GM12872 (cell line): ENCODE data around the gene FAM219A.

ENCODE experiments used
- TF ChIP-seq, protein P1 (sequence below): IDR thresholded peaks from 3 replicates; pipeline ENCODE4 v1.5.1; 2011; ENCODE audit warnings: low read depth, mild to moderate bottlenecking, low read length, moderate library complexity; ENCODE audit not compliant: insufficient read depth

FAM219A gene

DNA sequence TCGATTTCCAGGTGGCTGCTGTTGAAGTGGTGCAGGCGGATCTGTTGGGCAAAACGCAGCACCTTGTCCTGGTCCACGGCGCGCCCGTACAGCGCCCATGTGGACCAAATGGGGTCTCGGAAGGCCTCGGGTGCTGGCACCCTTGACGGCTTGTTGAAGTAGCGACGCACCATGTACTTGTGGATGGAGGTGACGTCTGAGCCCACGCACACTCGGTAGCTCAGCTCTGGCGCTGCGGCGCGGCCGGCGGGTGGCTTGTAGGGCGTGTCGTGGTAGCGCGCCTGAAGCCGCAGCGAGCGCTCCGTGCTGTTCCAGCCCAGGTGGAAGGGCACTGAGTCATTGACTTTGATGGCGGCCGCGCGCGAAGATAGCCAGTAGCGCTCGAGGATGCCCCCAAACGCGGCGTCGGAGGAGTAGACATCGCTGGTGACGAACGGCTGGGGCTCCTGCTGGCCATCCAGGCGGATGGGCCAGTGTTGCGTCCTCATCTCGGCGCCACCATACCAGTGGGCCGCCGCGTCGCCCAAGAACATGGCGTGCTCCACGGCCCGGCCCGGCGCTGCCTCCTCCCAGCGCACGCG, 86.4 kb downstream of the FAM219A start:
- TF ChIP-seq, protein P1, sequence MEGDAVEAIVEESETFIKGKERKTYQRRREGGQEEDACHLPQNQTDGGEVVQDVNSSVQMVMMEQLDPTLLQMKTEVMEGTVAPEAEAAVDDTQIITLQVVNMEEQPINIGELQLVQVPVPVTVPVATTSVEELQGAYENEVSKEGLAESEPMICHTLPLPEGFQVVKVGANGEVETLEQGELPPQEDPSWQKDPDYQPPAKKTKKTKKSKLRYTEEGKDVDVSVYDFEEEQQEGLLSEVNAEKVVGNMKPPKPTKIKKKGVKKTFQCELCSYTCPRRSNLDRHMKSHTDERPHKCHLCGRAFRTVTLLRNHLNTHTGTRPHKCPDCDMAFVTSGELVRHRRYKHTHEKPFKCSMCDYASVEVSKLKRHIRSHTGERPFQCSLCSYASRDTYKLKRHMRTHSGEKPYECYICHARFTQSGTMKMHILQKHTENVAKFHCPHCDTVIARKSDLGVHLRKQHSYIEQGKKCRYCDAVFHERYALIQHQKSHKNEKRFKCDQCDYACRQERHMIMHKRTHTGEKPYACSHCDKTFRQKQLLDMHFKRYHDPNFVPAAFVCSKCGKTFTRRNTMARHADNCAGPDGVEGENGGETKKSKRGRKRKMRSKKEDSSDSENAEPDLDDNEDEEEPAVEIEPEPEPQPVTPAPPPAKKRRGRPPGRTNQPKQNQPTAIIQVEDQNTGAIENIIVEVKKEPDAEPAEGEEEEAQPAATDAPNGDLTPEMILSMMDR, result no peak

DNA sequence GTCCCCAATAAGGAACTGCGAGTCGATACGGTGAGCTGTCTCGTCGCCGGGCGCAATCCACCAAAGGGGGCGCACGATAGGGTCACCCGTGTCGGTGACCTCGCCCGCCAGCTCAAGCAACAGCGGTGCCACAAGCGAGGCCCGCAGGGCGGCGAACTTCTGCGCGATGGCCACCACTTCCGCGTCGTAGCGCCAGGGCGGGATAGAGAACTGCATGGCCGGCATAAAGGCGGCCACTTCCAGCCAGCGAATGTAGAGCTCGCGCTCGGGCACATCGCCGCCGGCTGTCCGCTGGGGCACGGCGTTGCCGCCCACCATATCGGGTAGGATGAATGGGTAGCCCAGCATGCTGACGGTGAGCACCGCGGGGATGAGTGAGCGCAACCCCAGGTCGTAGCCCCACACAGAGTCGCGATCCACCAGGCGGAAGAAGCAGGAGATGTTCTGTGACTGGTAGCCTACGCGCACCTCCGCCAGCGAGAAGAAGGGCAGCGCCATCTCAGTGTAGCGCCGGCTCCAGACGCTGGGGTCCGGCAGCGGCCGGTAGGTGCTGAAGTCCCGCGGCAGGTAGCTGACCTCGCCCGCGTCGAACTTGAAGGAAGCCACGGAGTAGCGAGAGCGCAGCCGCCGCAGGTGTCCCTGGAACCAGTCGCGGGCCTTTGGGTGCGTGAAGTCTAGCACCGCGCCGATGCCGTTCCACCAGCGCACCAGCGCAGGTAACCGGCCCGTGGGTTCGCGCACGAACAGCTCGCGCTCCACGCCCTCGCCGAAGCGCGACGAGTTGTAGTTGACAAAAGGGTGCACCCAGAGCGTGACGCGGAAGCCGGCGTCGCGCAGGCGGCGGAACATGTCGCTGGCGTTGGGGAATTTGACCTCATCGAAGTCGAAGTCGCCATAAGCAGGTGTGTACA, 87.1 kb downstream of the FAM219A start:
- TF ChIP-seq, protein P1, result no peak

DNA sequence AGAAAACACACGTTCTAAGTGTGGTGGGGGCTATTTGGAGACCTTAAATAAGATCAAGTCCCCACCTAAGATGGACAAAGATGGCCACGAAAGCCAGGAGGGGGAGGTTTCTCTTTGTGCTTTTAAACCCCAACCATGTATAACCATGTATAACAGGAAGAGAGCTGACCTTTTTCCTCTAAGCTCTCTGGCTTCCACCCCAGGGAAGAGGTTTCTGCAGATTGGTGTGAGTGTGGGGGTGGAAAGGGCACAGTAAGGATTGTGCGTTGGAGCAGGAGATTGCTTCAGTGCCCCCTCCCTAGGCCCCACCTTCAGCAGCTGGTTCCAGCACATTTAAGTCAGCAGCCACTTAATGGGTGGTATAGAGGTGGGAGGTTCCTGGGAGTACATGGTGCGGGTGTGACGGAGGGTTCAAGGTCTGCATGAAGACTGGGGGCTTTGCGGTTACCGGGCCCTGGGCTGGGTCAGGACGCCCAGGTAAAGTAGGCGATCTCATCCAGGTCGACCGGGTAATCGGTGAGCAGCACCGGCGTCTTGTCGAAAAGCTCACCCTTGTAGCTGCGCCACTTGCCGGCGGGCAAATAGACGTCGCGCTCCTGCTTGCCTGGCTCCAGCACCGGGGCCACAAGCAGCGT, 87.9 kb downstream of the FAM219A start:
- TF ChIP-seq, protein P1, result no peak

DNA sequence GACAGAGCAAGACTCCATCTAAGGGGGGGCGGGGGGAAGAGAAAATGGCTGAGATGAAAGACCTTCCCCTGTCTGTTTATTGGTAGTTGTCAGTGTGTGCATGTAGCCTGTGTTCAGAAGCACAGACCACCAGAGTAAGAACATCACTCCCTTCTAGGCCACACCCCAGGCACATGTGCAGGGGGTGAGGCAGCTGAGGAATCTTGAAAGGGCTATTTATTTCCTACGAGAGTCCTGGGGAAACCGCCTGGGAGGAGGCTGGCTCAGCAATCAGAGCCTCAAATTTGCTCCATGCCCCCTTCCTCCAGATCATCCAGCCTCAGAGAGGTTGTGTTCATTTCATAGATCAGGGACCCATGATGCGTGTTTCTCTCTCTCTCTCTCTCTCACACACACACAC, 88.7 kb downstream of the FAM219A start:
- TF ChIP-seq, protein P1, result no peak

DNA sequence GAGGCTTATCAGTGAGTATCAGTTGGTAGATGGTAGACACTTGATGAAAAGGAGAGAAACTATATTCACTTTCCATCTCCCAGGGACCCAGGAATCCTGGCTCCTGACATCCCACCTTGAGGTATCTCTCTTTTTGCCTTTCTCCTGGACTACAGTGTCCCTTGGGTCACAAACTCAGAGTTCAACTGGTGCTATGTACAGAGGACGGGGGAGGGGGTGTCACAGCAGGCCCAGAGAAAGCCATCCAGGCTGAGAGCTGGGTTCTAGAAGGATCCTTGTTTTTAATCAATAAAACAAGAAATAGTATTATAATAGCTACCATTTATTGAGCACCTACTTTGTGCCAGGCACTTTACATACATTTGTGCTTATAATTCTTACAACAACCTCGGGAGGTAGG, 92.0 kb downstream of the FAM219A start:
- TF ChIP-seq, protein P1, result no peak

DNA sequence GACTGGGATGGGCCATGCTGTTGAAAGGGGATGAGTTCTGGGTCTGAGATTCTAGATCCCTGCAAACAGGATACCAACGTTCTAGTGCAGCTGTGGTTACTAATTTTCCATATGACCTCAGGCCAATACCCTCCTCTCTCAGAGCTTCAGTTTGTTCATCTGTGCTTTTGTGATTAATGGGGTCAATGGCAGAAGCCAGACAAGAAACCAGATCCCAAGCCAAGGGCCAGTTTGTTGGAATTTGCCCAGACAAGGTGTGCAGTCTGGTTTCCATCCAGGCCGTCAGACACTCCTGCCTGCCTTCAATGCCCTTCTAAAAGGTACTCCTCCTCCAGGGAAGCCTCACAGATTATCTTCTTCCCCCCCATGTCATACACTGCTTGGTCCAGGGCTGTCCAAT, 93.1 kb downstream of the FAM219A start:
- TF ChIP-seq, protein P1, result no peak

DNA sequence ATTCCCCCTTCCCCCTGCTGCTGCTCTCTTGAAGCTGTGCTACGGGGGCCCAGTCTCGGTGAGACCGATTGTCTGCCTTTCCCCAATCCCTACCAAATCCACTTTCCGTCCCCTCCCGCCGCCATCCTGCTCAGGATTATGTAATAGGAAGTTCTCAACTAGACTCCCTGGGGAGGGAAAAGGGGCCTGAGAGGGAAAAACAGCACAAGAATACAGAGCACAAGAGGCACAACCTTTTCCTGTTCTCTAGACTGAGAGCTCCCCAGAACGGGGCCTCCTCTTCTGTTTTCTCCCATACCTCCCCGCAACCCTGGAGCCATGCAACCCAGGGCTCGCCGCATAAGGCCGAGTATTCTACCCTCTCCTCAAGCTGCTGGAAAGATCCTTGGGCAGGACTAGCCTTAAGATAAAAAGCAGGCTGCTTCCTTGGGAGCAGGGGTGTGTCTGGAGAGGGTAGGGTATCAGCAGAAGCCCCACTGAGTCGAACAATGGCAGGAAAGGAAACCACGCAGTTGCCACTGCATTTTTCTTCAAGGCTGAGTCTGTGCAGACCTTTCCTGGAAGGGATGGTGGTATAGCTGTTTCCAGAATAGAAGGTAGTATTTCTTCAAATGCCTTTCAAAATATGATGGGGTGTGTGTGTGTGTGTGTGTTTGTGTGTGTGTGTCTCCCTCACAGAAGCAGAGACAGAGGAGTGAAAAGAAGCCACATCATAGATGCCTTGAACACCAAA, 94.6 kb downstream of the FAM219A start:
- TF ChIP-seq, protein P1, result no peak
